HuH-7 (cell line): ENCODE data around the gene ST7L.
"Not testable (repeated sequence)": the region's sequence is repeated elsewhere in the genome, so short reads cannot be mapped to it uniquely, and the experiment has no call there.

Experiments
- DNase-seq: peaks from one replicate; pipeline ENCODE4 v3.0.0; 2011; ENCODE audit warnings: low spot score

The ST7L gene

GRCh38 chr1:112492076-112492475 is 126.9 kb downstream of the ST7L start:
- DNase-seq = no peak

DNA sequence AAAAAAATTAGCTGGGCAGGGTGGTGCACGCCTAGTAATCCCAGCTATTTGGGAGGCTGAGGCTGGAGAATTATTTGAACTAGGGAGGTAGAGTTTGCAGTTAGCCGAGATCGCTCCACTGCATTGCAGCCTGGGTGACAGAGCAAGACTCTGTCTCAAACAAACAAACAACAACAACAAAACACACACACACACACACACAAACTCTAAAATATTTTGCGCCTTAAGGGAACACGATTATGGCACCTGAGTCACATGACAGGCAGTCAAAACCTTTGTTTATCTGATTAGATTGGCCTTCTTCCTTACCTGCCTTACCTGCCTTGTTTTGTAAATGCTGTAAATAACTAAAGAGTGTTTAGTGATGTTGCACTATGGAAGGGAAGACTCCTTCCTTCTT is 130.8 kb downstream of the ST7L start:
- DNase-seq = no peak

DNA sequence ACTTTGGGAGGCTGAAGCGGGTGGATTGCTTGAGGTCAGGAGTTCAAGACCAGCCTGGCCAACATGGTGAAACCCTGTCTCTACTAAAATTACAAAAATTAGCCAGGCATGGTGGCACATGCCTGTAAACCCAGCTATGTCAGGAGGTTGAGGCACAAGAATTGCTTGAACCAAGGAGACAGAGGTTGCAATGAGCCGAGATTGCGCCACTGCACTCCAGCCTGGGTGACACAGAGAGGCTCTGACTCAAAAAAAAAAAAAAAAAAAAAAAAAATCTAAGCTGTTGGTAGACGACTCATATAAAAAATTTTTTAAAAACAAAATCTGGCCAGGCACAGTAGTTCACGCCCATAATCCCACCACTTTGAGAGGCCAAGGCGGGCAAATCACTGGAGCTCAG is 131.3 kb downstream of the ST7L start:
- DNase-seq = not testable (repeated sequence)

- DNase-seq = not testable (repeated sequence)
These were observed 132.9 kb downstream of the ST7L start for GRCh38 chr1:112486063-112486462.

DNA sequence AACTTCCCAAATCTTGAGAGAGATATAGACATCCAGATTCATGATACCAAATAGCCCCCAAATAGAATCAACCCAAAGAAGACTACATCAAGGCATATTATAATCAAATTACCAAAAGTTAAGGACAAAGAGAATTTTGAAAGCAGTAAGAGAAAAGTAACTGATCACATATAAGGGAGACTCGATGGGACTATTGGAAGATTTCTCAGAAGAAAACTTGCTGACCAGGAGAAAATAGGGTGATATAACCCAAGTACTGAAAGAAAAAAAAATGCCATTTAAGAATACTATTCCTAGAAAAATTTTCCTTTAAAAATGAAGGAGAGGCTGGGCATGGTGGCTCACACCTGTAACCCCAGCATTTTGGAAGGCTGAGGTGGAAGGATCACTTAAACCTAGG is 140.6 kb downstream of the ST7L start:
- DNase-seq = no peak

DNA sequence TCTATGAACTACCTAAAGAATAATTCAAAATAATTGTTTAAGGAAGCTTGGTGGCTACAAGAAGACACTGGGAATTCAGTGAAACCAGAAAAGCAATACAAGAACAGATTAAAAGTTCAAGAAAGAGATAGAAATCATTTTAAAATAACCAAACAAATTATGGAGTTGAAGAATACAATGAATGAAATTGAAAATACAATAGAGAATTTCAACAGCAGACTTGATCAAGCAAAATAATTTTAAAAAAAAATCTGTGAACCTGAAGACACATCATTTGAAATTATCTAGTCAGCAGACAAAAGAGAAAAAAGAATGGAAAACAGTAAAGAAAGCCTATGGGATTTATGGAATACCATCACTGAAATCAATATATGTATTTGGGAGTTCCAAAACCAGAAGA is 141.4 kb downstream of the ST7L start:
- no peak for DNase-seq
